IPS-11a (cell line): Measurements from ENCODE around the gene CHRNB2.
A peak's percentile ranks its signal among the peaks of the same experiment; 100 is the strongest.

Source experiments
- H3K4me3 ChIP-seq: one replicate; pipeline ENCODE4 v1.5.1; 2013; ENCODE audit warnings: low read depth, low read length, control low read depth

Gene CHRNB2

DNA sequence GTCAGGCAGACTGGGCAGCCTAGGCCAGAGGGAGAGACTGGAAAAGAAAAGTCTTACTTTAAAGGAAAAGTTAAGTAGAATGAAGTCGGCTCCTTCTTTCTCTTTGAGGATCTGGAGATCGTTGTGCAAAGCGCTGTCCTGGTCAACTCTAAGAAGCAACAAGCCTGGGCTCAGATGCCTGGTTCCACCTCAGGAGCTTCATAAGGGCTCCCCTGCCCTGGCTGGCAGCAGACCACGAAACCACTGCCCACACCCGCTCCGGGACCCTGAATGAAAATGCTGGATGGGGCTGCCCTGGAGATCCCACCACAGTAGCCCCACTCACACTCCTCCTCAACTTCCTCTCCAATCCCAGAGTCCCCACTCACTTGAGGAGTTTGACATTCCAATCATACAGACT lies 15.5 kb upstream of the CHRNB2 start:
- no peak overlapping the region for H3K4me3 ChIP-seq

DNA sequence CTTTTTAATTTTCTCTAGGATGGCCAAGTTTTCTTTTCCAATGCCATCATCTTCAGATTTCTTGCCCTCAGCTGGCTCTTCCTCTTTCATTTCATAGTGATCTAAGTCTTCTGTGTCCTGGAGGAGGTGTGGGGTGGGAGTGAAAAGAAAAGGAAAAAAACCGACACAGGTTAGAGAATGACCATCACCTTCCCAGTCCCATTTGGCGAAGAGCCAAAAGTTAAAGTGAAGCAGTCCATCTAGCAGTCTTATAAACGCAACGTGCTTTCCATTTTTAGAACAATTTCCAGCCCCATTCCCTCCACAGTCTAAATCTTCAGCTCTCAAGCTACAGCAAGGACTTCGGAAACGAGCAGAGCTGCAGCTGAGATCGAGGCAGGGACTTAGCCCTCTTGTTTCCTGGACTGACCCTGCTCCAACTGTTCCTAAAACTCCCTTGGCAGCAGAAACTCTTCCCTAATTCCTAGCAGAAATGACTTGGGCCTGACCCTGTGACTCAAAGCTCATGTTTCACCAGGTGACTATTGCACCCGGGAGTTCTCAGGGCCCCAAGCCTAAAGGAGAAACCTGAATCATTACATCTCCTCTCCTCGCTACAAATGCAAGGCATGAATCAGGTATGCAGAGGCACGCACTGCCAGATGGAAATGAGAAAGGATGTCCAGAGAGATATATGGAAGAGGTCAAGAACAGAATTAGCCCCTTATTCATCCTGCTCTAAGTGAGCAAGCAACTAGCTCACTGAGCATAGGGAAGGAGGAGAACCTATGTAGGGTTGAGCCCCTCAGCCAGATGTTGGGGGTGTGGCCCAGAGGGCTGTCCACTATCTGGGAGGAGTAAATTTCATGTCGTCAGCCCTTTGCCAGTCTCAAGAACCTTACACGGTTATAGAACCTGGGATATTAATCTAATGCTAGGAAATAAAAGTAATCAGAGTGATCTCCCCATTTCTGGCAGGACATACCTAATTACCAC lies 14.2 kb upstream of the CHRNB2 start:
- H3K4me3 ChIP-seq: no peak overlapping the region

DNA sequence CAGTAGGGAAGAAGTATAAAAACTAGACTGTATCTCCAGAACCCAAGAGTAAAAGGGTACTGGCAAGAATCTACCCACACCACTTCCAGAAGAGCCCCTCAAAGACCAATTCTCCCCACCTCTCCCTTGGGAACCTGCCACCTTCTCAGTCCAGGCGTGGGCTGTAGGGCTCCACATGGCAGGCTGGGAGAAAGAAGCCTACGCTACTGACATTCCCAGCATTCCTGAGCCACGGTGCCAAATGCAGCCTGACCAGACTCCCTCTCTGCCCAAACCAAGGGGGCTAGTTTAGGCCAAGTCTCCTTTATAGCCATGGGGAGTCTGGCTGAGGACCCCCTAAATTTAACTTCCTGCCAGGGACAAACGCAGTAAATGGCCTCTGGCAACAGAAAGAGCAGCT lies 11.2 kb upstream of the CHRNB2 start:
- no peak overlapping the region for H3K4me3 ChIP-seq

DNA sequence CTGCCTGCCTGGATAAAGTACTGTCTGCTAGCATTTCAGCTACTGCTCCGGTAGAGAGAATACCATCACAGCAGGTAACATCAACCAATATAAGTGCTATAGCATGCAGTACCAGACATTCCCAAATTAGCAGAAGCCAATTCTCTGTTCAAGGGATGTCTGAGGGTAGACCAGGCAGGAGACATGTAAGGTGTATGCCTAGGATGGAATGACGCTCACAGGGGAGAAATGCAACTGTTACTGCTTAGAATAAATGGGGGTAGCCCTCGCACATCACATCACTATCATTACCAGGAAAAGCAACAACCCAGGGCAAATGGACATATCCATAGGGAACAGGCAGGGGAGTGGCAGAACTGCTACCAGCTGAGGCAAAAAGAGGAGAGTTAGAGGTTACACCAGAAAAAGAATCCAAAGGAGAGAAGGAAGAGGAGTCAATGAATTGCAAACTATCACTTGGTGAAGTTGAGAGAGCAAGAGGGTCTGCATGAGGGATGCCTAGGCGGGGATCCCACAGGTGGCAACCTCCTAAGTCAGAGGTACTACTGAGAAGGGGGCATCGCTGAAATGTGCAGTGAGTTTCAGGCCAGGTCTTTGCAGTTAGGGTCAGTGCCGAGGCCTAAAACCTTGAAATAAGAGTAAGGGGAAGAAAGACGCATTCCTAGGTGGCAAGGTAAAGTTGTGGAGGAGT lies 10.2 kb upstream of the CHRNB2 start:
- peak overlapping the region; percentile 56 for H3K4me3 ChIP-seq

DNA sequence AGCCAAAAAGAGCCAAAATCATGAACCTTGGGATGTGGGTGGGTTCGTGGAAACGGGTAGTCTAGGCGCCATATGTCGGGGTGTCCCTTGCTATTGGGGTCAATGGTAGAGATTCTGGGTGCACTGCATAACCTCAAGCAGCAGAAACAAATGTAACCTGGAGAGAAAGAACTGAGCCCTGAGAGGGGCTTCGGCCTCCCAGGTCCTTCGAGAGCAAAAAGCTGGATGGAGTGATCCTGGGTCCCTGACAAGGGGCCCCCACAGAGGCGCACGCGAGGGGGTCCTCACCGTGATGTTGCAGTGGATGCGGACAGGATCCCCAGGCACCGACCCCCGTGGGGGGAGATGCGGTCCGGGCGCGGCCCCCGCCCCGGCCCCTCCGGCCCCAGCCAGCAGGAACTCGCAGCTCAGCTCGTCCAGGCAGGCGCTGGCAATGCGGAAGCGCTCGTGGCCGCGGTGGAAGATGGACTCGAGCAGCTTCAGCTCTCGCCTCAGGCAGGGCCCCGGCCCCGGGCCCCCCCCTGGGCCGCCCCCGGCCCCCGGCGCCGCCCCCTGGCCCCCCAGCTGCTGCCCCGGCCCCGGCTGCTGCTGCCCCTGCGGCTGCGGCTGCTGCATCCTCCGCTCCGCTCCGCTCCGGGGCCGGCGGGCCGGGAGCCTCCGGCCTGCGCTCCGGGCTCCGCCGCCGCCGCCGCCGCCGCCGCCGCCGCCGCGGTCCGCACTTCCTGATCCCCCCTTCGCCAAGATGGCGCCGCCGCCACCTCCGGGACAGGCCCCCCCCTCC lies 9.4 kb upstream of the CHRNB2 start, which contains the start of gene UBE2Q1:
TSS of gene UBE2Q1 (minus strand) at position 724 of the 781 bp plus-strand sequence. CDS start at position 615, 109 bp downstream.
- H3K4me3 ChIP-seq: peak within 1 kb of the TSS; percentile 56

DNA sequence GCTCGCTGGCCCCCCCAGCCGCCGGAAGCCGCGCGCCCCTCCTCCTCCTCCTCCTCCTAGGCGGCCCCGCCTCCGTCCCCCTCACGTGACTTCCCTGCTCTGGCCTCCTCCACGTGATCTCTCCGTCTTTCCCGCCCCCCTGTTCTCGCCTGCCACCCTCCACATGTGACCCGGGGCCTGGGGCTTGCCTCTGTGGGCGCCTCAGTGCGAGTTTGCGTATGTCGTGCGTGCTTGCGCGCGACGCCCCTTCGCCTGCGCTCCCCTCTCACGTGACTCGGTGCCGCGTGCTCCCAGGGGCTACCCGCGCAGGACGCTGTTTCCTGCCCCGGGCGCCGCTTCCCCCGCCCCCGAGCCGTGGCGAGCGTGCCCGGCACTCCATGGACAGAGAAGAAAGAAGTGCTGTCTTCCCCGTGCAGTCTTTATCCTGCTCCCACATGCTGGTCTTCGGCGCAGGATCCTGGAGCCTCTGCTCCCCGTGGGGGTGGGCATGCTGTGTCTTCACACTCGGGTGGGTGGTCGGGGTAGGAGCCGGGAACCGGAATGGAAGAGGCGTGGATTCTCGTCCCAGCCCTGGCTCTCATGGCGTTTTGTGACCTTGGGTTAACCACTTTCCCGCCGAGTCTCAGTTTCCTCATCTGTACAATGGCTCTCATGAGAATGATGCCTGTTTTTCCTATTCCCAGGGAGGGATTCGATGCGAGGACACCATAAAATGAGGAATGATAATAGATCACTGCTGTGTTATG lies 8.7 kb upstream of the CHRNB2 start:
- H3K4me3 ChIP-seq: peak overlapping the region; percentile 48

DNA sequence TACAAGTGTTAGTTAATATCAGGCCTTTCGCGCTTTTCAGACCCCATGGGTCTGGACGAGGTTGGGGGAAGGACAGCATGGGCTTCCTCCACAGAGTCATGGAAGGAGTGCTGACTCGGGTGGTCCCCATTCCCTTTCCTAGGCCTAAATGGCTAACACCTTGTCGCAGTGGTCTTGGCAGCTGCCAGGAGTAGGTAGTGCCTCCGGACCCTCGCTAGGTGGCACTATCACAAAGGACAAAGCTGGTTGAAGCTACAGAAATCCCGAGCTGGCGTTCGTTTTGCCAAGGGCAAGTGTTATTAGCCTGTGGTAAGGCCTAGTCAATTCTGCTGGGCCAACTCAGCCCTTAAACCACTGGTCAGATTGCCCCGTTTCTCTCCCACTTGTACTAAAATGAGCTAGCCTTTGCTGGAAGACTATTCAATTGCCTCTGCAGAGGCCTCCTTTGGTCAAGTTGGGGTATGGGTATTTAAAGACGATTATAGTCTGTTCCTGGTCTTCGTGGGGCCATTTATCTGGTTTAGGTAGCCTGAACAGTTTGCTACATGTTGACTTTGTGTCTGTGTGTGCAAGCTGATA lies 8.0 kb upstream of the CHRNB2 start:
- peak overlapping the region; percentile 48 for H3K4me3 ChIP-seq

DNA sequence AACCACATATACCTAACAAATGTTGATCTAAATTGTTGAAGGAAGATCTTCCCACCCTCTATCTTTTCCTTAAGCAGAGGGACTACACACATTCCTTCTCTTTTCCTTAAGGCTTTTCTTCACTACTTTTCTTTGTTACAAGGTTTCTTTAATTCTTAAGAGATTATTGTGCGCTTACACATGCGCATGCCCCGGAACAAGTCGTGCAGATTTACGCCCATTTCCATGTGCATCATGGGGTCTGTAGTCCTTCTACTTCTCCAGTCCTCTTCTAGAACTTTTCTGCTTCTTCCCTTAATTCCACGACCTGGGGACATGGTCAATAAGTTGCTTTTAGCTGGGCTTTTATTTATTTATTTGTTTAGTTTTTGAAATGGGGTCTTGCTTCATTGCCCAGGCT lies 1.7 kb upstream of the CHRNB2 start:
- H3K4me3 ChIP-seq: no peak overlapping the region

DNA sequence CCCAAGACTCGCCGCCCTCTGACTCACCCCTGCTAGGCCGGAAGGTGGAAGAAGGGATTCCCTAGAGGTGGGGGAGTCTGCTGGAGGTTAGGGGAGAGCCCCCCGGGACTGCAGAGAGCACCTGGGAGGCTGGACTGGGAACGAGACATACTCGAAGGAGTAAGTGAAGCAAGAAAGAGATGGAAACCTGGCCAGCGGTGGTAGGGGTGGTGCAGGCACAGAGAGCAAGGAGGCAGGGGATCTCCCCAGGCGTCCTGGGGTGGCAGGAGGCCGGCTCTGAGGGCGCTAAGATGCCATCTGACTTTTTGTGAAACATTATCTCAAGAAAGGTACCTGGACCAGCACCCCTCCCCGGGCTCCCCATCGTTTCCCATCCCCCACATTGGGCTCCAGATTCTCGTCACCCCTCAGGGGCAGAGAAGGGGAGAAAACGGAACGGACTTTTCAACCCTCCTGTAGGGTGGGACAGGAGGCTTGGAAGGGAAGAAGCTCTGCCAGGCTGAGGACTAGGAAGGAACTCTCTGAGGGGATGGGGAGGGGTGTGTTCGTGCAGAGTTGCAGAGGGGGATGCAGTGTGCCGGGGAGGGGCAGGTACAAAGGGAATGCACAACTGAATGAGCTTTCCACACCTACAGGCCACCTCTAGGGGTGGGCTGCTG lies 708 bp downstream of the CHRNB2 start:
- H3K4me3 ChIP-seq: peak overlapping the region; percentile 35

DNA sequence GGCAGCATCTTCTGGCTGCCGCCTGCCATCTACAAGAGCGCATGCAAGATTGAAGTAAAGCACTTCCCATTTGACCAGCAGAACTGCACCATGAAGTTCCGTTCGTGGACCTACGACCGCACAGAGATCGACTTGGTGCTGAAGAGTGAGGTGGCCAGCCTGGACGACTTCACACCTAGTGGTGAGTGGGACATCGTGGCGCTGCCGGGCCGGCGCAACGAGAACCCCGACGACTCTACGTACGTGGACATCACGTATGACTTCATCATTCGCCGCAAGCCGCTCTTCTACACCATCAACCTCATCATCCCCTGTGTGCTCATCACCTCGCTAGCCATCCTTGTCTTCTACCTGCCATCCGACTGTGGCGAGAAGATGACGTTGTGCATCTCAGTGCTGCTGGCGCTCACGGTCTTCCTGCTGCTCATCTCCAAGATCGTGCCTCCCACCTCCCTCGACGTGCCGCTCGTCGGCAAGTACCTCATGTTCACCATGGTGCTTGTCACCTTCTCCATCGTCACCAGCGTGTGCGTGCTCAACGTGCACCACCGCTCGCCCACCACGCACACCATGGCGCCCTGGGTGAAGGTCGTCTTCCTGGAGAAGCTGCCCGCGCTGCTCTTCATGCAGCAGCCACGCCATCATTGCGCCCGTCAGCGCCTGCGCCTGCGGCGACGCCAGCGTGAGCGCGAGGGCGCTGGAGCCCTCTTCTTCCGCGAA lies 3.8 kb downstream of the CHRNB2 start:
- H3K4me3 ChIP-seq: no peak overlapping the region

DNA sequence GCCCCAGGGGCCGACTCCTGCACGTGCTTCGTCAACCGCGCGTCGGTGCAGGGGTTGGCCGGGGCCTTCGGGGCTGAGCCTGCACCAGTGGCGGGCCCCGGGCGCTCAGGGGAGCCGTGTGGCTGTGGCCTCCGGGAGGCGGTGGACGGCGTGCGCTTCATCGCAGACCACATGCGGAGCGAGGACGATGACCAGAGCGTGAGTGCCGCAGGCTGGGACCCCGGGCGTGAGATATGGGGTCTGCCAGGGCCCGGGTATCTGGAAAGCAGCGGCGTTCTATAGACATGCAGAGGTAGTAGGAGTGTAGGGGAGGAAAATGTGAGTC lies 4.3 kb downstream of the CHRNB2 start:
- H3K4me3 ChIP-seq: no peak overlapping the region

DNA sequence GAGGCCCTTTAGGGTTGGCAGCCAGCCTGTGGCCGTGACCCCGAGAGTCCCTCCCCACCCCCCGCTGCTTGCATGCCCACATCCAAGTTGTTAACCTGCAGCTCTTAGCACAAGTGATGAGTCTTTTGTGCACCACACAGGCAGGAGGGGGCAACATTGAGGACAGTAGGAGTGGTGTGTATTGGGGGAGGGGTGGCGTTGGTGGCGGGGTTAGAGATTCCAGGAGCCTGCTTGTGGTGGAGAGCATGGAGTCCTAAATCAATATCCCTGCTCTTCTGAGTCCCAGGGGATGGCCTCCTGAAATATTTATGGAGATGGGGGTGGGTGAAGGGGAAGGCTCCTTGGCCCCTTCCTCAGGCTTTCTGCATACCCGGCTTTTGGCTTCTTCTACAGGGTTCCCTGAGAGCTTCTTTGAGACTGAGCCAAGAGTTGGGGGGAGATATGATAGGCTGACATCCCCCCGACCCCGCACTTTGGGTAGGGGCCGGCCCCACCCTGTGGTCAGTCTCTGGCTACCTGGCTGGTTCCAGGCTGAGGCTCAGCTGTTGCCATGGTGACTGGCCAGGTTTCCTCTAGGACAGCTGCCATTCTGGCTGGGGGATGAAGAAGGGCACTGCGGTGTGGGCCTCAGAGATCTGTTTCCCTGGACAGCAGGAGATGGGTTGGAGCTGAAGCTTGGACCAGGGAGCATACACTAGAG lies 5.0 kb downstream of the CHRNB2 start:
- H3K4me3 ChIP-seq: no peak overlapping the region

DNA sequence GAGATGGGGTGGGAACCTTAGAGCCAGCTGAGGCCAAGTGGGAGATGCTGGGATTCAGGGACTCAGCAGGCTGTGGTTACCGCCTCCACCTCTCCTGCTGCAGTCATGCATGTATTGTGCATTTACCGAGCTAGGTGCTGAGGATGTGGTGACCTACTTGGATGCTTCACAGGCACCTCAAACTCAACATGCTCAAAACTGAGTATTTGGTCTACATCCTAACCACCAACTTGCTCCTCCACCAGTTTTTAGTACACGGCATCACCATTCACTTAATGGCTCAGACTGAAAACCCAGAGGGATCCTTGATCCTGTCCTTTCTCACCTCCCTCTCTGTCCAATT lies 5.6 kb downstream of the CHRNB2 start:
- H3K4me3 ChIP-seq: no peak overlapping the region

DNA sequence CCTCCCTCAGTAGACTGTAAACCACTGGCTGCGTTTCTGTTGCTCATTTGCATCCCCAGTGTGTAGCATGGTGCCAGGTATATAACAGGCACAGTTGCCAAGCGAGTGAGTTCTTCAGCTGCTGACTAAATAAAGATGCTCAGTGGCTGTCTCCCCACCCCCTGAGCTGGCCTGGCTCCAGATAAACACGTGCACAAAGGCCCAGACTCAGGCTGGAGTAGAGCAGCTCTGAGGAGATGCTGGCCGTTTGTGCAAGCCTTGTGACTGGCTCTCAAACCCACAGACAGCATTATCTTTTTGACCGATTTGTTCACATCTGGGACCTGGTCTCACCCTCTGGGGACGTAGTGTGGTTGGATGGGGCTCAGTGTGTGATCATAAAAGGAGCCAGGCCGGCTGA lies 7.1 kb downstream of the CHRNB2 start:
- no peak overlapping the region for H3K4me3 ChIP-seq

DNA sequence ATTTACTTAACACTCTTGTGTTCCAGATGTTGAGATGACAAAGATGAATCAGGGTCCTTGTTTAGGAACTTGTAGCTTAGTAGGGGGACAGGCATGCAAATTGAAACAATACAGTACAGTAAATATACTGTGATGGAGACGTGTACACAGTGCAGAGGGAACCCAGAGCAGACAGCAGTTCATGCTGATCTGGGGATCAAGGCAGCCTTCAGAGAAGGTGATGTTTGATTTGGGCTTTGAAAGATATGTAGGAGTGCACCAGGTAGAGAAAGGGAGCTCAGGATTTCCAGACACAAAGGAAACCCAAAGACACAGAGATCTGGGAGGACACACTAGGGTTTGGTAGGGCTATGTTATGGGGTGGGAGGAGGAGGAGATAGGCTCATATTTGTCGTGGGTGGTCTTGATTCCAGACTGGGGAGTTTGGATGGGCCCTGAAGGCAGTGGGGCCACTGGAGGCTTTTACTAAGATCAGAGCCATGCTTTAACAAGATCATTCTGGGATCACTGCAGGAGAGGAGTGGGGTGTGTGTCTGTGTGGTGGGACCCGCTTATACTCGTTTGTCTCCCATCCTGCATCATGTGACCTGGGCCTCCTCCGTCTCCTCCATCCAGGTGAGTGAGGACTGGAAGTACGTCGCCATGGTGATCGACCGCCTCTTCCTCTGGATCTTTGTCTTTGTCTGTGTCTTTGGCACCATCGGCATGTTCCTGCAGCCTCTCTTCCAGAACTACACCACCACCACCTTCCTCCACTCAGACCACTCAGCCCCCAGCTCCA lies 7.8 kb downstream of the CHRNB2 start:
- no peak overlapping the region for H3K4me3 ChIP-seq

DNA sequence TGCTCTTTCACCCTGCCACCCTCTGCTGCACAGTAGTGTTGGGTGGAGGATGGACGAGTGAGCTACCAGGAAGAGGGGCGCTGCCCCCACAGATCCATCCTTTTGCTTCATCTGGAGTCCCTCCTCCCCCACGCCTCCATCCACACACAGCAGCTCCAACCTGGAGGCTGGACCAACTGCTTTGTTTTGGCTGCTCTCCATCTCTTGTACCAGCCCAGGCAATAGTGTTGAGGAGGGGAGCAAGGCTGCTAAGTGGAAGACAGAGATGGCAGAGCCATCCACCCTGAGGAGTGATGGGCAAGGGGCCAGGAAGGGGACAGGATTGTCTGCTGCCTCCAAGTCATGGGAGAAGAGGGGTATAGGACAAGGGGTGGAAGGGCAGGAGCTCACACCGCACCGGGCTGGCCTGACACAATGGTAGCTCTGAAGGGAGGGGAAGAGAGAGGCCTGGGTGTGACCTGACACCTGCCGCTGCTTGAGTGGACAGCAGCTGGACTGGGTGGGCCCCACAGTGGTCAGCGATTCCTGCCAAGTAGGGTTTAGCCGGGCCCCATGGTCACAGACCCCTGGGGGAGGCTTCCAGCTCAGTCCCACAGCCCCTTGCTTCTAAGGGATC lies 8.5 kb downstream of the CHRNB2 start:
- no peak overlapping the region for H3K4me3 ChIP-seq

DNA sequence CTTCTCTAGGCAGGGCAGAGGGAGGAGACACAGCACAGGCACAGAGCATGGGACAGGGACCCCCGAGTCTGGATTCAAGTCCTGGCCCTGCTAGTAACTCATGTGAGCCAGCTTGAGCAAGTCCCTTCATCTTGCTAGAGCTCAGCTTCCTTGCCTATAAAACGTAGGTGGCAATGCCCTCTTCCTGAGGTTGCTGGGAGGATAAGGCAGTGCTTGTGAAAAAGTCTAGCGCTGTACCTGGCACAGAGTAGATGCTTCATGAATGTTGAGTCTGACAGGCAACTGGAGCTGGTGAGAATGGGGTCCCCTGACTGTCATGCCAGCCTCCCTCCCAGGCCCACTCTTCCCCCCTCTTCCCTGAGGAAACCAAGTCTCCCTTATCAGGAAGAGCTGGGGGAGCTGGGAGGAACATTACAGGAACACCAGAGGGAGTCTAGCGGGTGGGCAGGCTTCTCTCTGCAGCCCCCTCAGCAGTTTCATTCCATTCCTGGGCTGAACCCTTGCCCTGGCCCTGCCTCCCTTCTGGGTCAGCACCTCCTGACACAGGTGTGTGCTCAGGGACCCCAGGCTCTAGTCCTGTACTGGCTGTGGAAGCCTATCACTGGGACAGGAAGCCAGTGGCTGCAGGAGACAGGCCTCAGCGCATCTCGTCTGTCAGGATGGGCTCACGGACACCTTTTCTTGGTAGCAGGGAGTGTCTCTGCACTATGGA lies 9.9 kb downstream of the CHRNB2 start:
- no peak overlapping the region for H3K4me3 ChIP-seq
